B cell (primary cell): ENCODE results near the gene TXNDC11. TPM values are rescaled to one million over a fixed set of nuclear protein-coding genes. Genes with fewer than 3 reads are reported as not detected.

ENCODE experiments used
- ATAC-seq: fragments of 200-7000 bp; cut with Tn5 transposase; one replicate; pipeline ENCODE4 v1.10.0; 2021; ENCODE audit warnings: low read depth, mild to moderate bottlenecking, moderate number of reproducible peaks, moderate library complexity
- CTCF ChIA-PET: fragments of 350-600 bp; sonication (Branson Sonifier 250); formaldehyde crosslinking; loops from one replicate; lab custom pipeline; 2021; ENCODE audit warnings: antibody characterized with exemption, inconsistent platforms; lab: Charles Lee
- POLR2A ChIA-PET: fragments of 350-600 bp; sonication (Branson Sonifier 250); formaldehyde crosslinking; loops from one replicate; lab custom pipeline; 2021; ENCODE audit warnings: antibody characterized with exemption; lab: Charles Lee
- DNase-seq: peaks from one replicate; pipeline ENCODE4 v3.0.0; 2013
- H2AFZ ChIP-seq: 2 replicates; pipeline ENCODE4 v1.6.1; 2012; ENCODE audit warnings: mild to moderate bottlenecking, low read depth, low read length; ENCODE audit not compliant: insufficient read depth, poor library complexity, severe bottlenecking
- H3K27ac ChIP-seq, 2 donors: 1 replicate in 1 of 2; 2 replicates in 1 of 2; pipeline ENCODE4 v1.5.1; 2012 to 2013; ENCODE audit warnings: low read length in 2 of 2, mild to moderate bottlenecking in 2 of 2, moderate library complexity in 1 of 2
- H3K27me3 ChIP-seq, 4 experiments: fragments of 200-600 bp in 1 of 4; sonication (generic) in 1 of 4; replicated peaks in 1 of 4; 1 replicate in 2 of 4; 2 replicates in 2 of 4; pipeline versions ENCODE4 v1.6.1 to v1.7.0; 2013 to 2016; ENCODE audit warnings: low read length in 3 of 4, mild to moderate bottlenecking in 2 of 4, mixed read lengths in 1 of 4, moderate library complexity in 1 of 4; ENCODE audit not compliant: insufficient read depth in 4 of 4, control insufficient read depth in 3 of 4; ENCODE audit errors: control extremely low read depth in 1 of 4
- H3K36me3 ChIP-seq, 2 experiments: replicated peaks in 1 of 2; 1 replicate in 1 of 2; 2 replicates in 1 of 2; pipeline versions ENCODE4 v1.6.1 to v1.7.1; 2013; ENCODE audit warnings: low read length in 1 of 2; ENCODE audit not compliant: insufficient read depth in 2 of 2, control insufficient read depth in 1 of 2; ENCODE audit errors: control extremely low read depth in 1 of 2, extremely low read depth in 1 of 2
- H3K4me1 ChIP-seq, 2 donors: fragments of 200-600 bp in 1 of 2; sonication (generic) in 1 of 2; 1 replicate in 1 of 2; 2 replicates in 1 of 2; pipeline versions ENCODE4 v1.5.1 to v1.6.1; 2013 to 2017; ENCODE audit warnings: low read length in 2 of 2; ENCODE audit not compliant: control insufficient read depth in 2 of 2, insufficient read depth in 2 of 2
- H3K4me2 ChIP-seq: replicated peaks from 2 replicates; pipeline ENCODE3; 2012; ENCODE audit warnings: mild to moderate bottlenecking, low read depth, low read length; ENCODE audit not compliant: poor library complexity, severe bottlenecking
- H3K4me3 ChIP-seq, 5 experiments: fragments of 200-600 bp in 1 of 5; sonication (generic) in 1 of 5; 1 replicate in 3 of 5; 2 replicates in 2 of 5; pipeline versions ENCODE4 v1.5.1 to v1.7.0; 2011 to 2016; ENCODE audit warnings: low read length in 4 of 5, mild to moderate bottlenecking in 4 of 5, low read depth in 2 of 5, control low read depth in 1 of 5, moderate library complexity in 1 of 5; ENCODE audit not compliant: insufficient read depth in 1 of 5; ENCODE audit errors: control extremely low read depth in 1 of 5, extremely low read depth in 1 of 5
- H3K79me2 ChIP-seq: fragments of 200-600 bp; sonication (generic); one replicate; pipeline ENCODE4 v1.6.0; 2016; ENCODE audit warnings: low read length; ENCODE audit not compliant: control insufficient read depth, insufficient read depth
- H3K9ac ChIP-seq: fragments of 200-600 bp; sonication (generic); 2 replicates; pipeline ENCODE4 v1.6.1; 2017; ENCODE audit warnings: mild to moderate bottlenecking, low read length, moderate library complexity
- H3K9me3 ChIP-seq, 3 donors: one replicate each; pipeline versions ENCODE4 v1.6.1 to v1.7.1; 2013; ENCODE audit warnings: low read length in 2 of 3; ENCODE audit not compliant: control insufficient read depth in 2 of 3, insufficient read depth in 1 of 3; ENCODE audit errors: control extremely low read depth in 1 of 3
- H4K20me1 ChIP-seq: 2 replicates; pipeline ENCODE4 v1.6.0; 2012; ENCODE audit warnings: mild to moderate bottlenecking, low read length; ENCODE audit not compliant: insufficient read depth, control insufficient read depth, poor library complexity, severe bottlenecking
- H3K27ac Mint-ChIP-seq: one replicate; pipeline ENCODE4 v1.8.0; 2021; ENCODE audit warnings: mixed read lengths
- H3K27me3 Mint-ChIP-seq: one replicate; pipeline ENCODE4 v1.8.0; 2021; ENCODE audit warnings: mixed read lengths
- H3K4me1 Mint-ChIP-seq: one replicate; pipeline ENCODE4 v1.8.0; 2021; ENCODE audit warnings: mixed read lengths
- H3K4me3 Mint-ChIP-seq: one replicate; pipeline ENCODE4 v1.8.0; 2021; ENCODE audit warnings: mixed read lengths
- H3K9me3 Mint-ChIP-seq: one replicate; pipeline ENCODE4 v1.8.0; 2022; ENCODE audit warnings: mixed read lengths; ENCODE audit not compliant: insufficient read depth
- CTCF ChIP-seq: fragments of 200-600 bp; IDR thresholded peaks from one replicate; pipeline ENCODE4 v1.8.0; 2022; ENCODE audit warnings: antibody characterized with exemption, mild to moderate bottlenecking
- EZH2 ChIP-seq: IDR thresholded peaks from 2 replicates; pipeline ENCODE4 v1.6.1; 2012; ENCODE audit warnings: borderline replicate concordance, low read depth, mild to moderate bottlenecking, moderate library complexity, low read length; ENCODE audit not compliant: insufficient read depth, poor library complexity, severe bottlenecking
- WGBS: methylation state at CpG from one replicate; pipeline ENCODE4 v1.1.5; 2013; ENCODE audit warnings: missing lambda C conversion rate; ENCODE audit not compliant: insufficient coverage; 5-methylcytosine and 5-hydroxymethylcytosine counted together
- intact Hi-C: fragments of 100-400 bp; cut with micrococcal nuclease; formaldehyde crosslinking; loops from one replicate; pipeline ENCODE4 v1.10.0; 2022
- polyA plus RNA-seq: library from polyadenylated mRNA; depleted of rRNA; stranded (reverse); fragments of >200 nt; gene quantifications from 2 replicates; pipeline ENCODE4 v1.2.3, GENCODE V29; 2012
- total RNA-seq, 2 donors: library from RNA; stranded (reverse); fragments of 120-200 nt in 1 of 2; gene quantifications; 1 replicate in 1 of 2; 2 replicates in 1 of 2; pipeline versions ENCODE4 v1.2.3 to v1.2.4, GENCODE V29; 2013 to 2022

The TXNDC11 gene
- total and polyA plus RNA-seq, 2 donors (not counting 1 experiment from before 2014, with no cell fraction given) = 50.2 to 76.9 TPM

GRCh38 chr16:11726008-11726407 lies 16.6 kb downstream of the TXNDC11 start:
- Histone ChIP-seq H3K9ac (no peak overlapping the region), H3K36me3 (peaks cover 7 to 66% of the 10 kb centered on the region in 2 experiments), H4K20me1 (peaks cover 5% of the 10 kb centered on the region), H2AFZ (no peak overlapping the region), H3K4me1 (no peaks in the 10 kb centered on the region), H3K4me3 (no peak overlapping the region), H3K27me3 (no peaks in the 10 kb centered on the region), H3K79me2 (peaks cover 35% of the 10 kb centered on the region), H3K9me3 (no peaks in the 10 kb centered on the region), H3K27ac (no peak overlapping the region), H3K4me2 (no peak overlapping the region)
- Mint-ChIP-seq H3K4me3 (no peak overlapping the region), H3K9me3 (no peaks in the 10 kb centered on the region), H3K4me1 (peaks cover 12% of the 10 kb centered on the region), H3K27ac (no peak overlapping the region), H3K27me3 (no peaks in the 10 kb centered on the region)
- WGBS = 100% methylated on average over 6 of the region's 8 CpGs
- ATAC-seq = no peak
- intact Hi-C loops = no loop called here
- ChIA-PET CTCF (interaction anchor here (1.7 to 2.0 kb wide), 2 partner anchors 11 to 71 kb away, joined by 4 to 5 read pairs; partner anchors contain the start of gene ZC3H7A), POLR2A (interaction anchor here (0.7 to 1.1 kb wide), 2 partner anchors 8 to 146 kb away, joined by 3 to 12 read pairs; no protein-coding TSS in a partner anchor)
- DNase-seq = no peak
- TF ChIP-seq EZH2 = no peak
- TF ChIP-seq CTCF = no peak

GRCh38 chr16:11725457-11725856 lies 17.2 kb downstream of the TXNDC11 start:
- Histone ChIP-seq H3K4me3 (no peak overlapping the region), H2AFZ (no peak overlapping the region), H4K20me1 (peaks cover 5% of the 10 kb centered on the region), H3K79me2 (peaks cover 32% of the 10 kb centered on the region), H3K9ac (no peak overlapping the region), H3K9me3 (no peaks in the 10 kb centered on the region), H3K27me3 (no peaks in the 10 kb centered on the region), H3K4me1 (no peaks in the 10 kb centered on the region), H3K36me3 (peaks cover 7 to 66% of the 10 kb centered on the region in 2 experiments), H3K27ac (no peak overlapping the region), H3K4me2 (no peak overlapping the region)
- Mint-ChIP-seq H3K4me1 (peaks cover 12% of the 10 kb centered on the region), H3K4me3 (no peak overlapping the region), H3K9me3 (no peaks in the 10 kb centered on the region), H3K27ac (no peak overlapping the region), H3K27me3 (no peaks in the 10 kb centered on the region)
- ChIA-PET POLR2A (no interaction called here), CTCF (interaction anchor here (0.6 to 2.0 kb wide), 4 partner anchors 10 to 1488 kb away, joined by 3 to 5 read pairs (median 4); partner anchors contain the start of gene ZC3H7A)
- DNase-seq = no peak
- no peak for ATAC-seq
- WGBS = 100% methylated on average over 1 of the region's 1 CpG
- TF ChIP-seq CTCF (no peak), EZH2 (no peak)
- intact Hi-C loops = no loop called here
